CD4-positive, CD25-positive, alpha-beta regulatory T cell (primary cell): Measurements from ENCODE around the gene ASB8. TPM values are rescaled to one million over a fixed set of nuclear protein-coding genes. Genes with fewer than 3 reads are reported as not detected.
A peak's percentile ranks its signal among the peaks of the same experiment; 100 is the strongest.
"Not testable (repeated sequence)": the region's sequence is repeated elsewhere in the genome, so short reads cannot be mapped to it uniquely, and the experiment has no call there.

Experiments
- ATAC-seq, 2 donors: fragments of 150-1000 bp; cut with Tn5 transposase; one replicate each; pipeline ENCODE4 v1.10.0; 2021; ENCODE audit warnings: low read depth in 2 of 2, moderate number of reproducible peaks in 2 of 2, moderate library complexity in 1 of 2
- DNase-seq, 3 donors: peaks; one replicate each; pipeline versions ENCODE4 v3.0.0 to v3.0.0-alpha.2; 2012 to 2022; ENCODE audit warnings: mixed read lengths in 1 of 3
- H3K27ac ChIP-seq: one replicate; pipeline ENCODE4 v1.7.0; 2013; ENCODE audit warnings: mild to moderate bottlenecking, low read length; ENCODE audit not compliant: insufficient read depth, poor library complexity, severe bottlenecking
- H3K27me3 ChIP-seq: one replicate; pipeline ENCODE4 v1.7.0; 2013; ENCODE audit warnings: low read length; ENCODE audit not compliant: control insufficient read depth, insufficient read depth
- H3K36me3 ChIP-seq: one replicate; pipeline ENCODE4 v1.7.0; 2013; ENCODE audit warnings: mild to moderate bottlenecking, low read length, moderate library complexity; ENCODE audit not compliant: control insufficient read depth, insufficient read depth
- H3K4me1 ChIP-seq: 2 replicates; pipeline ENCODE4 v1.7.0; 2013; ENCODE audit warnings: mild to moderate bottlenecking, low read length; ENCODE audit not compliant: insufficient read depth, control insufficient read depth, poor library complexity, severe bottlenecking
- H3K4me3 ChIP-seq: one replicate; pipeline ENCODE4 v1.7.0; 2013; ENCODE audit warnings: low read depth, mild to moderate bottlenecking, low read length, moderate library complexity
- H3K9me3 ChIP-seq, 2 experiments: 1 replicate in 1 of 2; 2 replicates in 1 of 2; pipeline ENCODE4 v1.7.0; 2013; ENCODE audit warnings: low read length in 2 of 2, mild to moderate bottlenecking in 1 of 2, moderate library complexity in 1 of 2; ENCODE audit not compliant: control insufficient read depth in 2 of 2
- H3K27ac Mint-ChIP-seq, 3 donors: one replicate each; pipeline ENCODE4 v1.8.0; 2020 to 2022; ENCODE audit warnings: mild to moderate bottlenecking in 3 of 3, mixed read lengths in 3 of 3, moderate library complexity in 2 of 3
- H3K27me3 Mint-ChIP-seq: one replicate; pipeline ENCODE4 v1.8.0; 2022; ENCODE audit warnings: mild to moderate bottlenecking, mixed read lengths
- H3K36me3 Mint-ChIP-seq: one replicate; pipeline ENCODE4 v1.8.0; 2020; ENCODE audit warnings: mixed read lengths
- H3K4me1 Mint-ChIP-seq, 4 donors: one replicate each; pipeline ENCODE4 v1.8.0; 2020 to 2022; ENCODE audit warnings: mixed read lengths in 4 of 4, mild to moderate bottlenecking in 1 of 4
- H3K4me3 Mint-ChIP-seq, 4 donors: one replicate each; pipeline ENCODE4 v1.8.0; 2020 to 2022; ENCODE audit warnings: mild to moderate bottlenecking in 4 of 4, mixed read lengths in 4 of 4, moderate library complexity in 3 of 4
- H3K9me3 Mint-ChIP-seq, 7 donors: one replicate each; pipeline ENCODE4 v1.8.0; 2020 to 2022; ENCODE audit warnings: mixed read lengths in 7 of 7, mild to moderate bottlenecking in 3 of 7, moderate library complexity in 2 of 7
- polyA plus RNA-seq, 4 donors: library from polyadenylated mRNA; unstranded; fragments of 300-500 nt; fragmentation: Illumina TruSeq; gene quantifications; one replicate each; pipeline ENCODE4 v1.2.3, GENCODE V29; 2021
- total RNA-seq: library from RNA; stranded (reverse); gene quantifications from one replicate; pipeline ENCODE4 v1.2.3, GENCODE V29; 2022

The ASB8 gene
- total and polyA plus RNA-seq, 5 donors from 2014 or later, result 46.6 to 121 (median 87.7) TPM

DNA sequence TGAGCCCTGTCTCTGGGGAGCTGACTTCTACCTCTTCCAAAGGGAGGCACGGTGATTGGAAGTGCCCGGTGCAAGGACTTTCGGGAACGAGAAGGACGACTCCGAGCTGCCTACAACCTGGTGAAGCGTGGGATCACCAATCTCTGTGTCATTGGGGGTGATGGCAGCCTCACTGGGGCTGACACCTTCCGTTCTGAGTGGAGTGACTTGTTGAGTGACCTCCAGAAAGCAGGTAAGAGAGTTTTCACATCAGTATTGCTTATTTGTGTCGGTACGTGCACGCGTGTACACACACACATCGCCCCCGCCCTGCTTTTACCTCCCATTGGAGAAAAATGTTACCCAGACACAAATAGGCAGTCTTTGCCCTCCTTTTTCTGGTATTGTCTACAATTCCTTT lies 24.5 kb downstream of the ASB8 start:
- Histone ChIP-seq H3K9me3 (no peaks in the 10 kb centered on the region), H3K27ac (no peak overlapping the region), H3K36me3 (peaks cover 23% of the 10 kb centered on the region), H3K4me3 (no peak overlapping the region), H3K27me3 (no peaks in the 10 kb centered on the region), H3K4me1 (no peaks in the 10 kb centered on the region)
- Mint-ChIP-seq H3K4me1 (no peaks in the 10 kb centered on the region), H3K27ac (no peak overlapping the region), H3K36me3 (peaks cover 28% of the 10 kb centered on the region), H3K4me3 (no peak overlapping the region), H3K9me3 (no peaks in the 10 kb centered on the region), H3K27me3 (no peaks in the 10 kb centered on the region)
- no peak for ATAC-seq
- no peak for DNase-seq

- no peak overlapping the region for H3K4me3 Mint-ChIP-seq
These were observed 25.8 kb downstream of the ASB8 start for GRCh38 chr12:48131517-48131916.

GRCh38 chr12:48129376-48129775 lies 27.9 kb downstream of the ASB8 start:
- Histone ChIP-seq H3K9me3 (no peaks in the 10 kb centered on the region), H3K36me3 (peaks cover 19% of the 10 kb centered on the region), H3K27me3 (no peaks in the 10 kb centered on the region), H3K4me3 (no peak overlapping the region), H3K27ac (no peak overlapping the region), H3K4me1 (no peaks in the 10 kb centered on the region)
- H3K9me3 Mint-ChIP-seq, result no peaks in the 10 kb centered on the region
- H3K27ac Mint-ChIP-seq, result peak overlapping the region in 1 of 3 donors; percentile 54
- ATAC-seq (no peak), DNase-seq (no peak)
- peaks cover 24% of the 10 kb centered on the region for H3K36me3 Mint-ChIP-seq
- no peak overlapping the region for H3K4me3 Mint-ChIP-seq
- H3K27me3 Mint-ChIP-seq, result no peaks in the 10 kb centered on the region
- H3K4me1 Mint-ChIP-seq, result peaks cover 0 to 3% (median 0%) of the 10 kb centered on the region in 4 donors

More at GRCh38 chr12:48131517-48131916, 25.8 kb downstream of the ASB8 start:
- no peaks in the 10 kb centered on the region for H3K4me1 ChIP-seq
- no peaks in the 10 kb centered on the region for H3K27me3 Mint-ChIP-seq
- H3K27me3 ChIP-seq, result no peaks in the 10 kb centered on the region
- peaks cover 23% of the 10 kb centered on the region for H3K36me3 ChIP-seq
- H3K9me3 ChIP-seq, result no peaks in the 10 kb centered on the region
- no peak overlapping the region for H3K27ac Mint-ChIP-seq
- ATAC-seq (no peak), DNase-seq (no peak)
- H3K4me3 ChIP-seq, result no peak overlapping the region
- no peak overlapping the region for H3K27ac ChIP-seq
- peaks cover 29% of the 10 kb centered on the region for H3K36me3 Mint-ChIP-seq
- no peaks in the 10 kb centered on the region for H3K4me1 Mint-ChIP-seq
- H3K9me3 Mint-ChIP-seq, result no peaks in the 10 kb centered on the region

DNA sequence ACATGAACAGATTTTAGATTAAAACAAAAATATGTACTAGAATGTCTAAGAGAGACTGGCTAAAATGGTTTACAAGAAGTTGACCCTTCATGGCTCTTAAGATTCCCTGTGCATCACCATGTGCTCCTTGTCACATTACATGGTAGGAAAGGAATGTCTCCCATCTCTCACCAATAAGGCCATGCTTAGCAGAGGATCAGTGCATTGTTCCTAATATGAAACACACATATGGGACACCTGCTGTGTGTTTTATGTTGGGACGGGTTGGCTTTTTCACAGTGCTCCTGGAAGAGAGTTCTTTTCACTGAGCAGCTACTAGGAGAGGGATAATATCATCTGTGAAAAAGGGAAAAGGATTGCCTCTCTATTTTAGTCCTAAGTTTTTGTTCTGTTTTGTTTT lies 28.5 kb downstream of the ASB8 start:
- Mint-ChIP-seq H3K27me3 (no peaks in the 10 kb centered on the region), H3K4me3 (no peak overlapping the region), H3K4me1 (peaks cover 0 to 5% (median 0%) of the 10 kb centered on the region in 4 donors), H3K27ac (no peak overlapping the region), H3K9me3 (no peaks in the 10 kb centered on the region), H3K36me3 (peaks cover 24% of the 10 kb centered on the region)
- Histone ChIP-seq H3K9me3 (no peaks in the 10 kb centered on the region), H3K4me1 (no peaks in the 10 kb centered on the region), H3K36me3 (peaks cover 18% of the 10 kb centered on the region), H3K4me3 (no peak overlapping the region), H3K27ac (no peak overlapping the region), H3K27me3 (no peaks in the 10 kb centered on the region)
- ATAC-seq, result no peak
- no peak for DNase-seq

GRCh38 chr12:48126953-48127630 lies 30.2 kb downstream of the ASB8 start:
- H3K4me3 Mint-ChIP-seq, result no peak overlapping the region

GRCh38 chr12:48125985-48126384 lies 31.3 kb downstream of the ASB8 start:
- DNase-seq, result no peak
- no peaks in the 10 kb centered on the region for H3K9me3 ChIP-seq
- H3K4me1 Mint-ChIP-seq, result peaks cover 0 to 7% (median 4%) of the 10 kb centered on the region in 4 donors
- H3K4me3 ChIP-seq, result no peak overlapping the region
- no peak overlapping the region for H3K4me3 Mint-ChIP-seq
- peaks cover 25% of the 10 kb centered on the region for H3K36me3 Mint-ChIP-seq
- H3K4me1 ChIP-seq, result no peaks in the 10 kb centered on the region
- no peaks in the 10 kb centered on the region for H3K9me3 Mint-ChIP-seq
- H3K27ac ChIP-seq, result no peak overlapping the region
- no peak overlapping the region for H3K27ac Mint-ChIP-seq
- ATAC-seq, result no peak
- H3K27me3 Mint-ChIP-seq, result no peaks in the 10 kb centered on the region
- H3K36me3 ChIP-seq, result peaks cover 7% of the 10 kb centered on the region
- no peaks in the 10 kb centered on the region for H3K27me3 ChIP-seq

More at GRCh38 chr12:48126953-48127630, 30.2 kb downstream of the ASB8 start:
- H3K36me3 Mint-ChIP-seq, result peaks cover 25% of the 10 kb centered on the region
- Histone ChIP-seq H3K36me3 (peaks cover 10% of the 10 kb centered on the region), H3K4me1 (no peaks in the 10 kb centered on the region), H3K4me3 (no peak overlapping the region), H3K27ac (no peak overlapping the region), H3K9me3 (no peaks in the 10 kb centered on the region), H3K27me3 (no peaks in the 10 kb centered on the region)
- DNase-seq (no peak), ATAC-seq (no peak)
- no peaks in the 10 kb centered on the region for H3K9me3 Mint-ChIP-seq
- peak overlapping the region in 1 of 3 donors; percentile 27 for H3K27ac Mint-ChIP-seq
- H3K4me1 Mint-ChIP-seq, result peaks cover 0 to 5% (median 0%) of the 10 kb centered on the region in 4 donors
- no peaks in the 10 kb centered on the region for H3K27me3 Mint-ChIP-seq

DNA sequence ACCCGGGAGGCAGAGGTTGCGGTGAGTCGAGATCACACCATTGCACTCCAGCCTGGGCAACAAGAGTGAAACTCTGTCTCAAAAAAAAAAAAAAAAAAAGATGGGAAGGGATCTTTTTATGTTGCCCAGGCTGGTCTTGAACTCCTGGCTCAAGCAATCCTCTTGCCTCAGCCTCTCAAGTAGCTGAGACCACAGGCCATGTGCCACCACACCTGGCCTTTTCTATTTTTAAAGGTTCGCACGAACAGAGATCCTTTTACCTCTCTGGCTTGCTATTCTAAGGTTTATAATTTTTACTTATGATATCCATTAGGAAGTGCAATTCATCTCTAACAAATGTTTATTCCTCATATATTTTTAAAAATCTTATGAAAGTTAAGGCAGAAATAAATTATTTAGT lies 31.8 kb downstream of the ASB8 start:
- ATAC-seq, H3K27me3 Mint-ChIP-seq, H3K9me3 ChIP-seq, H3K27ac ChIP-seq, H3K4me3 Mint-ChIP-seq, DNase-seq, H3K4me1 Mint-ChIP-seq, H3K9me3 Mint-ChIP-seq, H3K4me1 ChIP-seq, H3K27ac Mint-ChIP-seq, H3K4me3 ChIP-seq, H3K36me3 ChIP-seq, H3K27me3 ChIP-seq: not testable (repeated sequence)
- peaks cover 25% of the 10 kb centered on the region for H3K36me3 Mint-ChIP-seq

DNA sequence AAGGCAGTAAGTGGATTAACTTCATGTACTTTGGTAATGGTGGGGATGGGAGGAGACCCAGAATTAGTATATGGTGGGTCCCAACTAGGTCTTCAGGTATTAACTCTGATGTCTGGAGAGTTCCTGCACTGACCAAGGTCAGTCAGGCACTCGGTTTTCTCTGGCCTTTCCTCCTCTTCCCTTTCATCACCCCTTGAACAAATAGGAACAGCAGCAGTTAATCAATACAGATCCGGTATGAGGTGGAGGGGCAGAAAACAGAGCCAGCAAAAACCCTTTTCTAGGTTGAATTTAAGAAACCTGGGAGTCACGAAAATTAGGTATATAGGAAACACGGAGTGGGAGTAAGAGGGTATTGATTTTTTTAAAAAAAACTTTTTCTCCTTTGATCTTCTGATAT lies 34.1 kb downstream of the ASB8 start:
- Mint-ChIP-seq H3K4me1 (peaks cover 18 to 28% (median 20%) of the 10 kb centered on the region in 4 donors), H3K4me3 (no peak overlapping the region), H3K36me3 (peaks cover 21% of the 10 kb centered on the region), H3K27ac (no peak overlapping the region), H3K9me3 (no peaks in the 10 kb centered on the region), H3K27me3 (peaks cover 6% of the 10 kb centered on the region)
- no peak overlapping the region for H3K27ac ChIP-seq
- no peaks in the 10 kb centered on the region for H3K27me3 ChIP-seq
- peaks cover 9% of the 10 kb centered on the region for H3K4me1 ChIP-seq
- no peak for DNase-seq
- H3K36me3 ChIP-seq, result peaks cover 5% of the 10 kb centered on the region
- H3K4me3 ChIP-seq, result no peak overlapping the region
- H3K9me3 ChIP-seq, result no peaks in the 10 kb centered on the region
- no peak for ATAC-seq
